ENCODE results near the gene STON2. TPM values are rescaled to one million over a fixed set of nuclear protein-coding genes. Genes with fewer than 3 reads are reported as not detected.

STON2 gene
- total RNA-seq, 2 experiments from 2014 or later, result not detected

GRCh38 chr14:81234278-81234677 lies 165.8 kb downstream of the STON2 start:
- no peak for TF ChIP-seq CTCF (IDR thresholded peaks at IDR 0.05)
- DNase-seq, result no peak
- CTCF ChIA-PET, result no interaction called here
- H3K27ac ChIP-seq (ENCODE audit: low read depth in 1 of 2, low read length in 2 of 2), result no peak overlapping the region
- no peak overlapping the region for H3K4me3 ChIP-seq (ENCODE audit: low read length)
- H3K4me1 ChIP-seq (ENCODE audit: insufficient read depth, low read length), result no peaks in the 10 kb centered on the region
- H3K36me3 ChIP-seq (ENCODE audit: insufficient read depth, low read length), result no peaks in the 10 kb centered on the region
- no peak for ATAC-seq (ENCODE audit: poor library complexity)
- Mint-ChIP-seq H3K27me3 (no peaks in the 10 kb centered on the region), H3K27ac (no peak overlapping the region), H3K9me3 (no peaks in the 10 kb centered on the region), H3K4me1 (ENCODE audit: low read depth) (no peaks in the 10 kb centered on the region), H3K36me3 (ENCODE audit: low read depth) (no peaks in the 10 kb centered on the region), H3K4me3 (no peak overlapping the region)
- H3K9me3 ChIP-seq (ENCODE audit: control insufficient read depth in 1 of 2, insufficient read depth in 1 of 2, low read length in 2 of 2), result peaks cover 0 to 11% of the 10 kb centered on the region in 2 experiments
- intact Hi-C loops (cut with DNase I, micrococcal nuclease), result loop anchor here in 1 of 2 experiments (10.0 kb wide), 1 partner anchor 239 kb away; no protein-coding TSS in a partner anchor
- H3K27me3 ChIP-seq (ENCODE audit: control insufficient read depth in 1 of 2, insufficient read depth in 2 of 2, low read length in 2 of 2), result no peaks in the 10 kb centered on the region
- POLR2A ChIA-PET, result interaction anchor here (0.7 kb wide), 1 partner anchor 9 kb away, joined by 3 read pairs; no protein-coding TSS in a partner anchor

- no peak for ATAC-seq (ENCODE audit: poor library complexity)
- Histone ChIP-seq H3K27ac (ENCODE audit: low read depth in 1 of 2, low read length in 2 of 2) (no peak overlapping the region), H3K36me3 (ENCODE audit: insufficient read depth, low read length) (no peaks in the 10 kb centered on the region), H3K9me3 (ENCODE audit: control insufficient read depth in 1 of 2, insufficient read depth in 1 of 2, low read length in 2 of 2) (peaks cover 0 to 11% of the 10 kb centered on the region in 2 experiments), H3K27me3 (ENCODE audit: control insufficient read depth in 1 of 2, insufficient read depth in 2 of 2, low read length in 2 of 2) (no peaks in the 10 kb centered on the region), H3K4me1 (ENCODE audit: insufficient read depth, low read length) (no peaks in the 10 kb centered on the region), H3K4me3 (ENCODE audit: low read length) (no peak overlapping the region)
- no peak for DNase-seq
- ChIA-PET POLR2A (interaction anchor here (0.7 kb wide), 1 partner anchor 9 kb away, joined by 3 read pairs; no protein-coding TSS in a partner anchor), CTCF (no interaction called here)
- TF ChIP-seq CTCF (IDR thresholded peaks at IDR 0.05), result no peak
- Mint-ChIP-seq H3K27me3 (no peaks in the 10 kb centered on the region), H3K4me3 (no peak overlapping the region), H3K36me3 (ENCODE audit: low read depth) (no peaks in the 10 kb centered on the region), H3K9me3 (no peaks in the 10 kb centered on the region), H3K4me1 (ENCODE audit: low read depth) (no peaks in the 10 kb centered on the region), H3K27ac (no peak overlapping the region)
- intact Hi-C loops (cut with DNase I, micrococcal nuclease), result loop anchor here in 1 of 2 experiments (10.0 kb wide), 1 partner anchor 239 kb away; no protein-coding TSS in a partner anchor
Measured at GRCh38 chr14:81233615-81234014, 166.5 kb downstream of the STON2 start.

GRCh38 chr14:81231540-81231939 lies 168.6 kb downstream of the STON2 start:
- H3K4me1 Mint-ChIP-seq (ENCODE audit: low read depth), result no peaks in the 10 kb centered on the region
- Histone ChIP-seq H3K4me1 (ENCODE audit: insufficient read depth, low read length) (no peaks in the 10 kb centered on the region), H3K4me3 (ENCODE audit: low read length) (no peak overlapping the region), H3K9me3 (ENCODE audit: control insufficient read depth in 1 of 2, insufficient read depth in 1 of 2, low read length in 2 of 2) (peaks cover 0 to 7% of the 10 kb centered on the region in 2 experiments), H3K27ac (ENCODE audit: low read depth in 1 of 2, low read length in 2 of 2) (no peak overlapping the region), H3K27me3 (ENCODE audit: control insufficient read depth in 1 of 2, insufficient read depth in 2 of 2, low read length in 2 of 2) (no peaks in the 10 kb centered on the region), H3K36me3 (ENCODE audit: insufficient read depth, low read length) (no peaks in the 10 kb centered on the region)
- CTCF ChIA-PET, result no interaction called here
- H3K36me3 Mint-ChIP-seq (ENCODE audit: low read depth), result no peaks in the 10 kb centered on the region
- TF ChIP-seq CTCF (IDR thresholded peaks at IDR 0.05), result no peak
- no peak overlapping the region for H3K4me3 Mint-ChIP-seq
- intact Hi-C loops (cut with DNase I, micrococcal nuclease), result loop anchor here in 1 of 2 experiments (10.0 kb wide), 1 partner anchor 237 kb away; no protein-coding TSS in a partner anchor
- POLR2A ChIA-PET, result no interaction called here
- H3K9me3 Mint-ChIP-seq, result no peaks in the 10 kb centered on the region
- no peaks in the 10 kb centered on the region for H3K27me3 Mint-ChIP-seq
- no peak overlapping the region for H3K27ac Mint-ChIP-seq
- no peak for ATAC-seq (ENCODE audit: poor library complexity)
- DNase-seq, result no peak
